RWPE2 (cell line): Measurements from ENCODE around the gene AFAP1.

Experiments used
- ATAC-seq: fragments of 200-7000 bp; cut with Tn5 transposase; 3 replicates; pipeline ENCODE4 v1.9.1; 2021; ENCODE audit warnings: low read depth
- DNase-seq: peaks from one replicate; pipeline ENCODE4 v3.0.0-alpha.2; 2020; ENCODE audit warnings: low spot score
- H3K27ac ChIP-seq: fragments of 450-650 bp; 2 replicates; pipeline ENCODE4 v1.5.1; 2017; ENCODE audit warnings: mild to moderate bottlenecking; ENCODE audit not compliant: poor library complexity, severe bottlenecking
- H3K27me3 ChIP-seq: fragments of 250-450 bp; sonication (Bioruptor Pico); 2 replicates; pipeline ENCODE4 v1.5.1; 2021; ENCODE audit warnings: mild to moderate bottlenecking, moderate library complexity; ENCODE audit not compliant: insufficient read depth, poor library complexity, severe bottlenecking
- H3K36me3 ChIP-seq: fragments of 250-450 bp; sonication (Bioruptor Pico); 2 replicates; pipeline ENCODE4 v1.5.1; 2020; ENCODE audit warnings: low read depth, mild to moderate bottlenecking, moderate library complexity
- H3K4me1 ChIP-seq: fragments of 250-450 bp; sonication (Bioruptor Pico); 2 replicates; pipeline ENCODE4 v1.5.1; 2021; ENCODE audit warnings: mild to moderate bottlenecking, moderate library complexity; ENCODE audit not compliant: insufficient read depth, poor library complexity, severe bottlenecking
- H3K4me3 ChIP-seq: fragments of 250-450 bp; sonication (Bioruptor Pico); 2 replicates; pipeline ENCODE4 v1.5.1; 2021; ENCODE audit warnings: mild to moderate bottlenecking, moderate library complexity; ENCODE audit not compliant: severe bottlenecking
- H3K9me3 ChIP-seq: fragments of 250-450 bp; sonication (Bioruptor Pico); 2 replicates; pipeline ENCODE4 v1.5.1; 2021; ENCODE audit warnings: mild to moderate bottlenecking, moderate library complexity; ENCODE audit not compliant: severe bottlenecking
- CTCF ChIP-seq: fragments of 450-650 bp; IDR thresholded peaks from one replicate; pipeline ENCODE4 v1.5.1; 2017; ENCODE audit warnings: mild to moderate bottlenecking, moderate library complexity; ENCODE audit not compliant: poor library complexity, severe bottlenecking

Gene AFAP1

GRCh38 chr4:7777871-7778509, 161.7 kb downstream of the AFAP1 start:
- no peaks in the 10 kb centered on the region for H3K9me3 ChIP-seq
- TF ChIP-seq CTCF: no peak
- peak; percentile 19 for DNase-seq
- no peaks in the 10 kb centered on the region for H3K4me1 ChIP-seq
- H3K27me3 ChIP-seq: no peaks in the 10 kb centered on the region
- ATAC-seq: no peak
- H3K27ac ChIP-seq: no peak overlapping the region
- peaks cover 96% of the 10 kb centered on the region for H3K36me3 ChIP-seq
- no peak overlapping the region for H3K4me3 ChIP-seq

GRCh38 chr4:7777017-7777710, 162.5 kb downstream of the AFAP1 start:
- TF ChIP-seq CTCF: no peak
- H3K4me1 ChIP-seq: no peaks in the 10 kb centered on the region
- no peak overlapping the region for H3K4me3 ChIP-seq
- ATAC-seq (no peak), DNase-seq (peak; percentile 32)
- no peak overlapping the region for H3K27ac ChIP-seq
- H3K36me3 ChIP-seq: peaks cover 96% of the 10 kb centered on the region
- H3K27me3 ChIP-seq: no peaks in the 10 kb centered on the region
- H3K9me3 ChIP-seq: no peaks in the 10 kb centered on the region

- H3K4me3 ChIP-seq: no peak overlapping the region
- peaks cover 91% of the 10 kb centered on the region for H3K36me3 ChIP-seq
- H3K27ac ChIP-seq: no peak overlapping the region
- no peaks in the 10 kb centered on the region for H3K9me3 ChIP-seq
- TF ChIP-seq CTCF: no peak
- ATAC-seq: no peak
- peak; percentile 13 for DNase-seq
- no peaks in the 10 kb centered on the region for H3K4me1 ChIP-seq
- no peaks in the 10 kb centered on the region for H3K27me3 ChIP-seq
Observed at GRCh38 chr4:7775396-7775795, 164.3 kb downstream of the AFAP1 start.

GRCh38 chr4:7774301-7775294, 165.1 kb downstream of the AFAP1 start:
- Histone ChIP-seq H3K9me3 (no peaks in the 10 kb centered on the region), H3K27me3 (no peaks in the 10 kb centered on the region), H3K4me1 (no peaks in the 10 kb centered on the region), H3K36me3 (peaks cover 91% of the 10 kb centered on the region), H3K4me3 (no peak overlapping the region), H3K27ac (no peak overlapping the region)
- no peak for ATAC-seq
- TF ChIP-seq CTCF: no peak
- peak; percentile 42 for DNase-seq
